ENCODE data around the gene BCKDK. TPM values are rescaled to one million over a fixed set of nuclear protein-coding genes. Genes with fewer than 3 reads are reported as not detected.

BCKDK gene
- total and polyA plus RNA-seq, 2 of the 13 experiments (the other 11 are each of a cell fraction or from before 2014, with no cell fraction given): 24.9 to 42.6 TPM

GRCh38 chr16:31138621-31139578 lies 30.7 kb downstream of the BCKDK start (continued):
- TF ChIP-seq ZNF276 (CRISPR knock-in tag; IDR thresholded peaks at IDR 0.05; ENCODE audit: low read depth): no peak
- TF ChIP-seq ZNF251 (CRISPR knock-in tag; IDR thresholded peaks at IDR 0.05): no peak
- TF ChIP-seq NRL (CRISPR knock-in tag; IDR thresholded peaks at IDR 0.05; ENCODE audit: borderline replicate concordance): 0 out of 2 replicates have a peak, but pooled peaks have one; percentile 74
- no peak for TF ChIP-seq ZNF503 (CRISPR knock-in tag; IDR thresholded peaks at IDR 0.05)
- no peak for TF ChIP-seq ZNF337 (CRISPR knock-in tag; IDR thresholded peaks at IDR 0.05; ENCODE audit: borderline replicate concordance, low read depth)
- TF ChIP-seq HNRNPLL (IDR thresholded peaks at IDR 0.05; ENCODE audit: low read depth, low read length, poor library complexity, severe bottlenecking): peak; percentile 25
- TF ChIP-seq GPBP1L1 (CRISPR knock-in tag; IDR thresholded peaks at IDR 0.05): no peak
- TF ChIP-seq ZBTB34 (CRISPR knock-in tag; IDR thresholded peaks at IDR 0.05): no peak
- TF ChIP-seq TBP (CRISPR knock-in tag; IDR thresholded peaks at IDR 0.05): no peak
- no peak for TF ChIP-seq KAT7 (CRISPR knock-in tag; IDR thresholded peaks at IDR 0.05; ENCODE audit: borderline replicate concordance)
- no peak for TF ChIP-seq ZNF17 (CRISPR knock-in tag; IDR thresholded peaks at IDR 0.05)
- TF ChIP-seq ZBTB3 (CRISPR knock-in tag; IDR thresholded peaks at IDR 0.05; ENCODE audit: borderline replicate concordance, low read depth): 0 out of 2 replicates have a peak, but pooled peaks have one; percentile 41
- no peak for TF ChIP-seq ZNF792 (CRISPR knock-in tag; IDR thresholded peaks at IDR 0.05)
- TF ChIP-seq TIGD3 (CRISPR knock-in tag; IDR thresholded peaks at IDR 0.05; ENCODE audit: borderline replicate concordance): no peak
- peak; percentile 49; the same call in 1 of the 2 replicates for TF ChIP-seq GABPB1 (CRISPR knock-in tag; IDR thresholded peaks at IDR 0.05)
- TF ChIP-seq MED8 (CRISPR knock-in tag; IDR thresholded peaks at IDR 0.05; ENCODE audit: insufficient replicate concordance): no peak
- TF ChIP-seq STAG1 (CRISPR knock-in tag; IDR thresholded peaks at IDR 0.05): no peak
- TF ChIP-seq JUND (CRISPR knock-in tag; IDR thresholded peaks at IDR 0.05): no peak
- TF ChIP-seq ETS1 (CRISPR knock-in tag; IDR thresholded peaks at IDR 0.05): no peak
